Adrenal gland (tissue), 12 donors: ENCODE data around the gene SYNDIG1. TPM values are rescaled to one million over a fixed set of nuclear protein-coding genes. Genes with fewer than 3 reads are reported as not detected.

Experiments
- DNase-seq, 7 donors: peaks; one replicate each; pipeline ENCODE4 v3.0.0-alpha.2; 2019 to 2020
- H3K27ac ChIP-seq, 5 donors: fragments of 200-600 bp; sonication (generic) in 4 of 5; 1 replicate in 3 of 5; 2 replicates in 2 of 5; pipeline versions ENCODE4 v1.5.1 to v1.8.0; 2016 to 2020; ENCODE audit warnings: mild to moderate bottlenecking in 1 of 5
- H3K27me3 ChIP-seq: fragments of 200-600 bp; 2 replicates; pipeline ENCODE4 v1.8.0; 2021
- H3K36me3 ChIP-seq, 2 donors: fragments of 200-600 bp; replicated peaks in 1 of 2; 1 replicate in 1 of 2; 2 replicates in 1 of 2; pipeline versions ENCODE4 v1.5.1 to v1.8.0; 2018 to 2022
- H3K4me1 ChIP-seq, 2 donors: fragments of 200-600 bp; replicated peaks in 1 of 2; 1 replicate in 1 of 2; 2 replicates in 1 of 2; pipeline versions ENCODE4 v1.5.1 to v1.8.0; 2018 to 2021
- H3K4me3 ChIP-seq, 4 donors: fragments of 200-600 bp; sonication (generic) in 3 of 4; one replicate each; pipeline ENCODE4 v1.5.1; 2016 to 2018
- H3K9me3 ChIP-seq, 3 donors: fragments of 200-600 bp; sonication (generic) in 1 of 3; replicated peaks in 1 of 3; 1 replicate in 2 of 3; 2 replicates in 1 of 3; pipeline versions ENCODE4 v1.5.1 to v1.8.0; 2016 to 2021
- POLR2A ChIP-seq, 2 donors: fragments of 450-650 bp; IDR thresholded peaks; one replicate each; pipeline ENCODE4 v1.6.1; 2017; ENCODE audit warnings: antibody characterized with exemption in 2 of 2, mild to moderate bottlenecking in 2 of 2, moderate library complexity in 1 of 2
- WGBS, 4 donors: extraction: QIAGEN DNeasy Blood & Tissue Kit in 2 of 4; methylation state at CpG; one replicate each; pipeline versions ENCODE4 v1.1.5 to v1.1.7; 2013 to 2017; 5-methylcytosine and 5-hydroxymethylcytosine counted together
- intact Hi-C, 2 donors: fragments of 100-400 bp; cut with DNase I; formaldehyde crosslinking; loops; one replicate each; pipeline versions ENCODE4 v1.14.1 to v1.15.0; 2022 to 2023
- polyA plus RNA-seq, 3 donors: library from polyadenylated mRNA; stranded (reverse); fragments of 200-250 nt in 2 of 3; fragments of 350-450 nt in 1 of 3; fragmentation: Illumina TruSeq in 1 of 3; extraction: RNeasy Lipid Tissue Mini Kit (QIAGEN cat#74804) in 1 of 3; gene quantifications; one replicate each; pipeline ENCODE4 v1.2.3, GENCODE V29; 2013 to 2014
- total RNA-seq, 9 donors: library from RNA; depleted of rRNA in 4 of 9; stranded (reverse); fragments of >200 nt in 4 of 9; fragments of 120-200 nt in 1 of 9; fragmentation: NEBNext Ultra II Directional in 1 of 9; extraction: Animal tissue kit (Norgen Biotek cat#: 25700) in 1 of 9; gene quantifications; one replicate each; pipeline versions ENCODE4 v1.1.0 to v1.2.4, GENCODE V29; 2013 to 2023
- TF ChIP-seq, protein P1 (sequence below), 6 experiments: fragments of 450-650 bp in 4 of 6; fragments of 200-600 bp in 2 of 6; sonication (generic) in 1 of 6; IDR thresholded peaks; 1 replicate in 5 of 6; 2 replicates in 1 of 6; pipeline versions ENCODE4 v1.5.1 to v1.8.0; 2016 to 2021; ENCODE audit warnings: antibody characterized with exemption in 6 of 6, mild to moderate bottlenecking in 2 of 6, moderate library complexity in 1 of 6
- donor health status: healthy with polysubstance abuse.
- donor health status: Bipolar disorder and iron deficiency.
- donor health status: DM: yes; HTN: yes; CAD: no.
- donor health status: DM: no; HTN: no; CAD: no.
- donor health status: DM: no; HTN: no; CAD: no.
- donor health status: DM: yes; HTN: yes; CAD: no.

Gene SYNDIG1
- total and polyA plus RNA-seq, 12 donors = 0.26 to 3.6 (median 0.76) TPM

DNA sequence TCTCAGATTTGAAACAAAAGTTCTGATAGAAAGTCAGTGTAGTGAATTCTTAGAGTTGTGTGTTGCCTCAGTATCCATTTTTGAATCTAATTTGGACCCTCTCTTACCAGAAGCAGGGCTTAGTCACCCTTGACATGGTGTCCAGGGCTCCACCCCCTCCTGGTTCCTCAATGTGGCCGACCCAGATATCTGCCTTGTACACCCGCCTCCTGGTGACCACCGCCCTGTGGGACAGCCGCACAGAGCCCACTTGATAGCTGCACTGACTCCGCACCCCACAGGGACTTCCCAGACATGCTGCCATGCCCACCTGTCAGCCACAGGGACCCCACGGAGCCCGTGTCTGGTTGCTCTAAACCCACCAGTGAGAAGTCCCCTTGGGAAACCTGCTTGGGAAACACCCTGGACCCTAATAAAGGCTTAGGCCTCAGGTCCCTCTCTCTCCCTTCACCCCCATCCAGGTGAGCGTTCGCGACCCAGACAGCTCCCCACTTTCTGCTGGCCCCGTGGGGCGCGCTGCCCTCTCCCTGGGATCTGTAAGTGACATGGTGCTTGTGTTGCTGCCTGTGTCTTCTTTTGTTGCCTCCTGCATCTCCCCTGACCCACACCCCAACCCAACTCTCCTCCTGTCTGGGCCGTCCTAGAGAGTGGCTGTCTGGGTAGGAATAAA is 47.2 kb upstream of the SYNDIG1 start:
- WGBS, 4 donors = 84 to 92% (median 86%) methylated on average over 8 to 14 of the region's 14 CpGs
- H3K9me3 ChIP-seq = no peaks in the 10 kb centered on the region
- no peak for DNase-seq
- H3K4me1 ChIP-seq = no peaks in the 10 kb centered on the region
- no peak overlapping the region for H3K4me3 ChIP-seq
- H3K36me3 ChIP-seq = no peaks in the 10 kb centered on the region
- no peaks in the 10 kb centered on the region for H3K27me3 ChIP-seq
- intact Hi-C loops = no loop called here
- no peak overlapping the region for H3K27ac ChIP-seq
- no peak for TF ChIP-seq POLR2A (IDR thresholded peaks at IDR 0.05)
- TF ChIP-seq, protein P1, sequence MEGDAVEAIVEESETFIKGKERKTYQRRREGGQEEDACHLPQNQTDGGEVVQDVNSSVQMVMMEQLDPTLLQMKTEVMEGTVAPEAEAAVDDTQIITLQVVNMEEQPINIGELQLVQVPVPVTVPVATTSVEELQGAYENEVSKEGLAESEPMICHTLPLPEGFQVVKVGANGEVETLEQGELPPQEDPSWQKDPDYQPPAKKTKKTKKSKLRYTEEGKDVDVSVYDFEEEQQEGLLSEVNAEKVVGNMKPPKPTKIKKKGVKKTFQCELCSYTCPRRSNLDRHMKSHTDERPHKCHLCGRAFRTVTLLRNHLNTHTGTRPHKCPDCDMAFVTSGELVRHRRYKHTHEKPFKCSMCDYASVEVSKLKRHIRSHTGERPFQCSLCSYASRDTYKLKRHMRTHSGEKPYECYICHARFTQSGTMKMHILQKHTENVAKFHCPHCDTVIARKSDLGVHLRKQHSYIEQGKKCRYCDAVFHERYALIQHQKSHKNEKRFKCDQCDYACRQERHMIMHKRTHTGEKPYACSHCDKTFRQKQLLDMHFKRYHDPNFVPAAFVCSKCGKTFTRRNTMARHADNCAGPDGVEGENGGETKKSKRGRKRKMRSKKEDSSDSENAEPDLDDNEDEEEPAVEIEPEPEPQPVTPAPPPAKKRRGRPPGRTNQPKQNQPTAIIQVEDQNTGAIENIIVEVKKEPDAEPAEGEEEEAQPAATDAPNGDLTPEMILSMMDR (IDR thresholded peaks at IDR 0.05) = no peak

DNA sequence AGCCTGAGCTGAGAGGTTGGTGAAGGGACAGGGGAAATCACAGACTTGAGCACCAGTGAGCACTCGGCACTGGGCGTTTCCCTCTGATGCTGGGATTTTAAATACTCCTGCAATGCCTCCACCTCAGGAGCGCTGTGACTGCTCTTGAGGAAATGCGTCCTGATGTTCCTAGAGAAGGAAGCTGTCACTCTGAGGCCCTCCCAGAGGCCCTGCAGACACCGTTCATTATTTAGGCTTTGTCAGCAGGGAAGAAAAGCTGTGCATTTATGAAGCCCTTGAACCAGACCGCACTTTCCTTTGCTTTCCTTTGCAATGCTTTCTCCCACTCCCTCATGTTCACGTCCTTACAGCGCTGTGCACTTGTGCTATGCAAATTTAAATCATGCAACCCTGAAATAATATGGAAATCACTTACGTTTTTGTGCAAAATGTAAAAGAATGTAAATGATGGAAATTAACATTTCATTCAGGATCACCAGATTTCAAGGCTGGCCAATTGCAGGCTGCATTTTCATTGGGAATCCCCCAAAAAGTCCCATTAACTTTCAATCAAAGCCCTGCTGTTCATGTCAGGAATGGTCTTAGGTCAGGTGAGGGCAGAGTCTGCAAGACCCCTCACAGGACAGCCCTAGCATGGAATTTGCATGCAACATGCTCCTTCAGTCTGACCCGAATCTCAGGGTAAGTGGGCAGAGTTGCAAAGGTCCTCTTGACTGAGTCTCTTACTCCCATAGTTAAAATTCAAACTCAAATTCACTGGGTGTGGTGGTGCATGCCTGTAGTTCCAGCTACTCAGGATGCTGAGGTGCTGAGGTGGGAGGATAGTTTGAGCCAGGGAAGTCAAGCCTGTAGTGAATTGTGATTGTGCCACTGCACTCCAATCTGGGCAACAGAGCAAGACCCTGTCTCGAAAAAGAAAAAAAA is 45.8 kb upstream of the SYNDIG1 start:
- intact Hi-C loops = no loop called here
- Histone ChIP-seq H3K4me3 (no peak overlapping the region), H3K27ac (no peak overlapping the region), H3K27me3 (no peaks in the 10 kb centered on the region), H3K4me1 (no peaks in the 10 kb centered on the region), H3K9me3 (no peaks in the 10 kb centered on the region), H3K36me3 (no peaks in the 10 kb centered on the region)
- DNase-seq = no peak
- TF ChIP-seq, protein P1 (IDR thresholded peaks at IDR 0.05) = no peak
- no peak for TF ChIP-seq POLR2A (IDR thresholded peaks at IDR 0.05)
- WGBS, 4 donors = 50 to 62% (median 58%) methylated on average over 11 of the region's 11 CpGs

DNA sequence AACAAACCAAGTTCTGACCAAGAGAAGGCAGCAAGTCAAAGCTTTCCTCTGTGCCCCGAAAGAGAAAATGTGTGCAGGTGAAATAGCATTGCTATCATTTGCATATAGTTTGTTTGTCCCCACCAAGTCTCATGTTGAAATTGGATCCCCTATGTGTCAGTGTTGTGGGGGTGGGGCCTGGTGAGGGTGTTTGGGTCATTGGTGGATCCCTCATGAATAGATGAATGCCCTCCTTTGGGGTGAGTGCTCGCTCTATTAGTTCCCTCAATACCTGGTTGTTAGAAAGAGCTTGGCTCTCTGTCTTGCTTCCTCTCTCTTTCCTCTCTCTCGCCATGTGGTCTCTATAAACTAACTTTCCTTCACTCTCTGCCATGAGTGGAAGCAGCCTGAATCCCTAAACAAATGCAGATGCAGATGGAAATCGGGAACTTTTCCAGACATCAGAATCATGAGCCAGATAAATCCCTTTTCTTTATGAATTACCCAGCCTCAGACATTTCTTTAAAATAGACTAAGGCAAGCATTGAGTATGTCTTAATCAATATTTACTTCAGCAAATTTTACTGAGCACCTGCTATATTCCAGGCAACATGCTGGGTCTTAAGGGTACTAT is 43.8 kb upstream of the SYNDIG1 start:
- intact Hi-C loops = no loop called here
- TF ChIP-seq, protein P1 (IDR thresholded peaks at IDR 0.05) = no peak
- Histone ChIP-seq H3K4me3 (no peak overlapping the region), H3K4me1 (no peaks in the 10 kb centered on the region), H3K27ac (no peak overlapping the region), H3K36me3 (no peaks in the 10 kb centered on the region), H3K9me3 (no peaks in the 10 kb centered on the region), H3K27me3 (no peaks in the 10 kb centered on the region)
- no peak for DNase-seq
- 71 to 80% (median 75%) methylated on average over 4 of the region's 4 CpGs for WGBS, 4 donors
